Neural progenitor cell (in vitro differentiated cells): ENCODE data around the gene PPL.

Experiments used
- CTCF ChIP-seq: fragments of 200-600 bp; sonication (generic); IDR thresholded peaks from 2 replicates; pipeline ENCODE4 v1.5.1; 2017; ENCODE audit warnings: antibody characterized with exemption, mild to moderate bottlenecking
- EZH2 ChIP-seq: fragments of 200-600 bp; sonication (generic); IDR thresholded peaks from 2 replicates; pipeline ENCODE4 v1.6.1; 2017; ENCODE audit warnings: antibody characterized with exemption, mild to moderate bottlenecking, moderate library complexity

GRCh38 chr16:4893103-4893862, 43.7 kb downstream of the PPL start:
- TF ChIP-seq EZH2, result no peak
- no peak for TF ChIP-seq CTCF
